GM18870 (cell line): Measurements from ENCODE around the gene FOXE1.

Source experiments
- ATAC-seq: cut with Tn5 transposase; IDR thresholded peaks from one replicate; pipeline ENCODE4 v1.9.1; 2021; ENCODE audit warnings: moderate library complexity; ENCODE audit not compliant: unreplicated experiment

The FOXE1 gene

DNA sequence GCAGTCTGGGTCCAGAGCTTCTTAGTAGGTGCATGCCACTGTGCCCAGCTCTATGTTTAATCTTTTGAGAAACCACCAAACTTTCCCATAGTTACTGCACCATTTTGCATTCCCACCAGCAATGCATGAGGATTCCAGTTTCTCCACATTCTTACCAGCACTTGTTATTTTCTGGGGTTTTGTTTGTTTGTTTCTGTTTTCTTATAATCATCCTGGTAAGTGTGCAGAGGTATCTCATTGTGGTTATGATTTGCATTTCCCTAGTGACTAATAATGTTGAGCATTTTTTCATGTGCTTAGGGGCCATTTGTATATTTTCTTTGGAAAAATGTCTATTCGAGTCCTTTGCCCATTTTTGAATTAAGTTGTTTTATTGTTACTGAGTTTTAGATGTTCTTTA, 11.4 kb downstream of the FOXE1 start:
- no peak for ATAC-seq

GRCh38 chr9:97866300-97866699, 13.3 kb downstream of the FOXE1 start:
- ATAC-seq, result no peak

DNA sequence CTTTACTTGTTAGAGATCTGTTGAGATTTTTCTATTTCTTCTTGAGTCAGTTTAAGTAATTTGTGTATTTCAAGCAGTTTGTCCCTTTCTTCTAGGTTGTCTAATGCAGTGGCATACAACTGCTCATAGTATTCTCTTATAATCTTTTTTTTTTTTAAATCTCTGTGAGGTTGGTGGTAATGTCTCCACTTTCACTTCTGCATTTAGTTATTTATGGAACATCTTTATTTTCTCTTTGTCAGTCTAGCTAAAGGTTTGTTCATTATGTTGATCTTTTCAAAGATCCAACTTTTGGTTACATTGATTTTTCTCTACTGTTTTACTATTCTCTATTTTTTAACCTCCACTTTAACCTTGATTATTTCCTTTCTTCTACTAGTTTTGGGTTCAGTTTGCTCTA, 13.8 kb downstream of the FOXE1 start:
- ATAC-seq, result no peak

DNA sequence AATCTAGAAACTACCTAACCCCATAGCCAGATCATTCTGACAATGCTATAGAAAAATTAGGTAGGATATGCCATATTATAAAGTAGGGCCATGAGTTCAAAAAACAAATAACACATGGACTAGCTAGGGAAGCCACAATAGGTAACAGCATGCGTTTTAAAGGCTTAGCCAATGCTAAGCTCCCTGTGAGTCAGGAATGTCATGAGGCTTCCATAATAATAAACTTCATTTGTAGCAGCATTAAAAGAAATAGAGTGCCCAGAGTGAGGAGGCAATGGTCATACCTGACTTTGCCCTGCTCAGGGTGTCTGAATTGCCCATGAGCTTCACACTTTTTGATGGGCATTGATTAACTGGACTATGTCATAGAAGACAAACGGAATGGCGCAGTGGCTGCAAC, 15.8 kb downstream of the FOXE1 start:
- no peak for ATAC-seq

DNA sequence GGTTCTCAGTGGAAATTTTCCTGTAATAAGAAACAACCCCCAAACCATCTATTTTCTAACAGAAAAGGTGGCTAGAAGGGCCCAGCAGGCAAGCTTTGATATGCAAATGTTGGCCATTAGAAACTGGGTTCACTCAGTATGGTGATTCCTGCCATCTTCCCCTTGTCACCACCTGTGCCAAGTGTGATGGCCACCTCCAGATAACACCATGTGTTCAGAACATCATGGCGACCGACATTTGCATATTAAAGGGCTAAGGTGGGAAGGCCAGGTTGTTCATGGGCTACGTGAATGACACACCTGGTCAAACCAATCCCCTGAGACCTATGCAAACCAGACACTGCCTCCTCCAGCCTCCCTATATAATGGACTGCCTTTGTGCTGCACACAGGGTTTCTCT, 20.4 kb downstream of the FOXE1 start:
- ATAC-seq, result no peak

DNA sequence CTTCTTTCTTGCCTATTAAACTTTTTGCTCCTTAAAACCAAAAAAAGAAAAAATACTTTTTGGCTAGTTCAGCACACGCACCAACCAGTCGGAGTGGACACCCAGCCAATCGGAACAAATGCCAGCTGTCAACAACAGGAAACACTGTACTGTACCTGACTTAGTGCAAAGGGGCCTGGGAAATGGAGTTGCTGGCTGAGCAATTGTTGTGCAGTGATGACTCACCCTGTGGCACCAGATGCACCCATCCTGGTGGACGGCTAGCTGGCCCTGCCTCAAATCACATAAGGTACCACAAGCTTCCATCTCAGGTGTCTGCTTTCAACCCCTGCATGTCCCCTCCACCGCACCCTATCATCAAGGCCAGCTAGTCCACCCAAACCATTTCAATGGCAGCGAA, 20.9 kb downstream of the FOXE1 start:
- no peak for ATAC-seq

DNA sequence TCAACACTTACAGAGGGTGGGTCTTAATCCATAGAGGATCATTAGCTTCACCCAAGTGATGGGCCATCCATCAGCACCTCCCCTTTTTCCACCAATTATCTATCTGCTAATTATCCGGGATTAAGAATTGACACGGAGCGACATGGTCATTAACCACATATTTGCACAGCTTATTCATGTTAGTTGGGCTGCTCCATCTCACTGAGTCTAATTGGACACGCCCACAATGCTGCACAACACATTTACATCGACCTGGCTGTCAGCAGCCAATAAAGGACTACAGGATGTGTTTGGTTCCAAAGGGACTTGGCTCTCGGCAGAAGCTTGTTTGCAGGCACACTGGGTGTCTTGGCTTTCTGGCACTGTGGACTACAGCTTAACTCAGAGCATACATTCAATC, 21.6 kb downstream of the FOXE1 start:
- no peak for ATAC-seq

GRCh38 chr9:97875111-97875510, 22.1 kb downstream of the FOXE1 start:
- no peak for ATAC-seq

DNA sequence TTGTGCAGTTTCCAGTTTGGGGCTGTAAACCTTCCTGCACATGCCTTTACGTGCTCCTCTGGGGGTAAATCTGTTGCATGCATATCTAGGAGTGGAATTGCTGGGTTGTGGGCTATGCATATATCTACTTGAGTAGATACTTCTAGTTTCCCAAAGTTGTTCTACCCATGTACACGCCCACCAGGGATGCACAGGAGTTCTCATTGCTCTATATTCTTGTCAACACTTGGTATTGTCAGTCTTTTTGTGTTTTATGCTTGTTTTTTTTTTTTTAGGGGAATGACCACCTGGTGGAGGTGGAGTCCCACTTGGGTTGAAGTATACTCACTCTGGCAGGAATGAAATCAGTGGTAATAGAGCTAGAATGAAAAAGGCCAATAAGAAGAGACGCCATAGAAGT, 23.0 kb downstream of the FOXE1 start:
- ATAC-seq, result no peak

DNA sequence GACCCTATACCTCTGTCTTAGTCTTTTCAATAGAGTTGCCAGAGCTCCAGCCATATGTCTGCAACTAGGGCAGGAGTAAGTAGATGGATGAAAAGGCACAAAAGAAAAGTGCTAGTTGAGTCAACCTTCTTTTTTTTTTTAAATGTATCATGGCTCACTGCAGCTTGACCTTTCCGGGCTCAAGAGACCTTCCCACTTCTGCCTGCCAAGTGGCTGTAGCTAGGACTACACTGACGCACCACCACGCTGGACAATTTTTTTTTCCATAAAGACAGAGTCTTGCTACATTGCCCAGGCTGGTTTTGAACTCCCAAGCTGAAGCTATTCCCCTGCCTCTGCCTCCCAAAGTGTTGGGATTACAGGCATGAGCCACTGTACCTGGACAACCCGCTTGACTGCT, 27.3 kb downstream of the FOXE1 start:
- ATAC-seq, result no peak

DNA sequence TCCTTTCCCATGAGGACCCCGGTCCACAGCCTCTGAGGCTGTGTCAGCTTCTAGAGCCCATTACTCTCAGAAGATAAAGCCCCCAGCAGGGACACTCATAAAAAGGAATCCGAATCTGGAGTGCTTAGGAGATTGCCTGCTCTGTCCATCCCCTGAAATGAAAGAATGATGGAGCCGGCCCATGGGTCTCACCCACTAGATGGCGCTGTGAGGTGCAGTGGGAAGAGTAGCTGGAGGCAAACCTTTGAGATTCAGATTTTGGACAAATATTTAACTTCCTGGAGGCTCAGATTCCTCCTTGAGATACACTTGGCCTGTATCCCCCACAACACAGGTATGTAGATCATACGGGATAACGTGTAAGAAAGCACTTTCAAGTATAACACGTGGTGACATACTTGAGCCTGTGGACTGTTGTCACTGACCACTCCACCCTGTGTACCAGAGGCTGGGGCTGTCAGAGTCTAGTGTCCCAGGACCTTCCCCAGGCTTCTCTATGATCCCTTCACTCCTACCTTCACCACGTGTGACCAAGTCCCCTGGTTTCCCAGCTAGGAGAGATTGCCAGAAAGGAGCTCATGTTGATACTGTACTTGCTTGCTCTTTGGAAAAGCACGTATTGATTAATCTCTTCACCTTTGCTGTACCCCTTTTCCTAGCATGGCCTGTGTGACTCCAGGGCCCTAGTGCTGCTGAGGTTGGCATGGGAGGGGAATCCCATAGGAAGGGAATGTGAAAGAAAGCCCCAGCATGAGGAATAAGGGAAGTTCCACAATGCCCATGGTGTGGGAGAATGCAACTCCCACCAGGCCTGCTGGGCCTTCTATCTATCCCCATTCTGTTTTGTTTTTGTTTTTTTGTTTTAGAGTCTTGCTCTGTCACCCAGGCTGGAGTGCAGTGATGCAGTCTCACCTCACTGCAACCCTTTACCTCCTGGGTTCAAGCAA, 37.2 kb downstream of the FOXE1 start:
- ATAC-seq, result no peak

- ATAC-seq, result no peak
These were observed 38.7 kb downstream of the FOXE1 start for GRCh38 chr9:97891736-97892135.

- no peak for ATAC-seq
These were observed 39.4 kb downstream of the FOXE1 start for GRCh38 chr9:97892421-97892820.

DNA sequence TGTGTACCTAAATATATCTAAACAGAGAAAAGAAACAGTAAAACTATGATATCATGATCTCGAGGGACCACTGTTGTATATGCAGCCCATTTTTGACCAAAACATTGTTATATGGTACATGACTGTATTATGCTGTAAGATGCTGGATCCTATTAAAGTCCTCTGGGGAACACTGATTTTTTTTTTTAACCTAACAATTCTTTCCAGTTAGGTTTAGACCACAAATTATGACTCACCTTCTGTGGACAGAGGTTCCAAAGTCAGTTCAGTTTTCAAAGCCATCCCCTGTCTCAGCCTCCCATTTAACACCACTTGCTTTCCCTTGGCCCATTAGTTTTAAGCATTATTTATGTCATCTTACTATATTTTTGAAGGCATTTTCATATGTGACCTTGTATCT, 42.2 kb downstream of the FOXE1 start:
- ATAC-seq, result no peak

- ATAC-seq, result no peak
These were observed 42.8 kb downstream of the FOXE1 start for GRCh38 chr9:97895695-97896332.

DNA sequence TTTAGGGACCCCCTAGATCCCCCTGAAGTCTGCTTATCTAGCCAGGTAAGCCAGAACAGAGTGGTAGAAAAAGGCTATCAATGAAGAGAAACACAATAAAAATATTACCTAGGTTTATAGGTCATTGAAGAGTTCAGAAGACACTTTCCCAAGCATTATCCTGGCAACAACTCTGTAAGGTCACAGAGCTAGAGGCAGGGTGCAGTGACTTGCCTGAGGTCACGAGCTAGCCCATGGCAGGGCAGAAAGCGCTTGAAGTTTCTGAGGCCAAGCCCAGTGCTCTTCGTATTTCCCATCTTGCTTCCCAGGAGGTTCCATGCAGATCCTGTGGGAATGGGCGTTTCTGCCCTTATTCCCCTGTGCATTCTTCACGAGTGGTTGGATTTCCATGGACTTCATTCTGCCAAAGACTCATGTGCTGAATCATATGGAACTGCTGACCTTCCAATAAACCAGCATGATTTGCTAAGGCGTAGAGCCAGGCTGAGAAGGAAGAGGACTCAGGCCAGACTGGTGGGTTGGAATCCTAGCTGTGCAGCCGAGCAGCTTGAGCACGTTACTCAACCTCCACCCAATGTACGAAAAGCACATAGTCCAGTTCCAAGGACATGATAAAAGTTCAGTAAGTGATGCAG, 47.2 kb downstream of the FOXE1 start:
- no peak for ATAC-seq

- ATAC-seq, result no peak
These were observed 47.9 kb downstream of the FOXE1 start for GRCh38 chr9:97900738-97901565.

DNA sequence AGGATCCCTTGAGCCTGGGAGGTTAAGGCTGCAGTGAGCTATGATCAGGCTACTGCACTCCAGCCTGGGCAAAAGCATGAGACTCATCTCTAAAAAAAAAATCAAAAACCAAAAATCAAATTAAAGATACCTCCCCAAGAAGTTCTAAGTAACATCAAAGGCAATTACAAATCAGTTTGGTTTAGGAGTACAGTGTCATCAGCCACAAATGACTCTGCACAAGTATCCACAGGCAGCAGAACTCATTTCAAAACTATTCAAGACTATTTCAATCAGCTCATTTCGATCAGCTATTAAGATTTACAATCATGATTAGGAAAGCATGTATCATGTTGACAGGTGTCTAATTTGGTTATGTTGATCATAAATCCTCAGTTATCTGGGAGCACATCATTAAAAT, 50.2 kb downstream of the FOXE1 start:
- no peak for ATAC-seq

- no peak for ATAC-seq
These were observed 51.7 kb downstream of the FOXE1 start for GRCh38 chr9:97904725-97905124.

DNA sequence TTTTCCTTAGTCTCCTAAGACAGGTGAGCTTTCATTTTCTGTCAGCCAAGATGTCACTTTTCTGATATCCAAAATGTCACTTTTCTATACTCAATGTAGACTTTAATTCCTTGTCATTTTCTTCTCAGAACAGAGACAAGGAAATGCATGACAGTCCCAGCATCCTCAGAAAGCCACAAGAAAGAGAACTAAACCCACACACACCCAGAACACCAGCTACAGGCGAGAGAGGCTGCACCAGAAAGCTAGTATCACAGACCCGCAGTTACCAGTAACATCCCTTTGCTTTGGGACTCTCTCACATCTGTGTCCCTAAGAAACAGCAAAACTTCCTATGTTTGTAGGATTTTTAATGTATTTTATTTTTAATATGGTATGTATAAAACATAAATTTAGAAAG, 52.2 kb downstream of the FOXE1 start:
- no peak for ATAC-seq
